ENCODE data around the gene EML6. TPM values are rescaled to one million over a fixed set of nuclear protein-coding genes. Genes with fewer than 3 reads are reported as not detected.

EML6 gene
- total RNA-seq, 1 experiment from 2014 or later = 1.5 TPM

DNA sequence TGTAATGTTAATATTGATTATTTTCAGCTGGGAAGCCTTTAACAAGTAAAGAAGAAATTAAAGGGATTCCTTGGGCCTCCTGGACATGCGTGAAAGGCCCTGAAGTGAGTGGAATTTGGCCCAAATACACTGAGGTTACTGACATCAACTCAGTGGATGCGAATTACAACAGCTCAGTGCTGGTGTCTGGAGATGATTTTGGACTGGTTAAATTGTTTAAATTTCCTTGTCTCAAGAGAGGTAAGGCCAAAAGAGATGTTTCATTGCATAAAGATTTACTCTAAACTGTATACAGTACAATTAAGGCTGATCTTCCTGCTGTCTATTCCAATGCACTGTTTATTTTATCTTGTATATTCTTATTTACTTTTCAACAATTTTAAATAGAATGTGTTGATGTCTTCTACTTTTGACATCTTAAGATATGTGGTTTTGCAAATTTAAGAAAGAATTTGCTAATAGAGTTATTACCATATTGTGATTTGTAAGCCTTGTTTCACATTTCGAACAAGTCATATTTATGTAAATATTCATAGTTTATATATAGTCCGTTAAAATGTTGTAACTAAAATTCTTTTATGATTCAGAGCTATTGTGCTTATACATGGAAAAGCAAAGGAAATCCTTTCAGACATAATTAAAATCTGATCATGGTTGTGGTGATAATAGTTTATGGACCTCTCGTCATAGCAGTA, 130.3 kb downstream of the EML6 start:
- Mint-ChIP-seq H3K27ac (no peak overlapping the region), H3K9me3 (no peaks in the 10 kb centered on the region), H3K27me3 (ENCODE audit: low read depth) (no peaks in the 10 kb centered on the region), H3K36me3 (ENCODE audit: insufficient read depth in 1 of 3, low read depth in 3 of 3) (no peaks in the 10 kb centered on the region), H3K4me1 (peaks cover 0 to 2% of the 10 kb centered on the region in 2 experiments; a peak in 2 of 4 replicates), H3K4me3 (no peak overlapping the region)
- Histone ChIP-seq H3K27me3 (ENCODE audit: insufficient read depth, low read length) (no peaks in the 10 kb centered on the region), H3K23me2 (ENCODE audit: insufficient read length, low read depth, low read length, poor library complexity, severe bottlenecking) (no peaks in the 10 kb centered on the region), H3K79me2 (ENCODE audit: insufficient read depth, low read length) (no peaks in the 10 kb centered on the region), H4K8ac (replicated peaks; ENCODE audit: insufficient read length, low read depth, low read length) (no peak overlapping the region), H4K91ac (ENCODE audit: insufficient read length, low read depth, low read length) (no peak overlapping the region), H2BK15ac (ENCODE audit: low read depth, low read length) (no peak overlapping the region), H2AK5ac (ENCODE audit: insufficient read length, low read length) (no peak overlapping the region), H3K9me3 (ENCODE audit: control insufficient read depth, low read depth, low read length) (no peaks in the 10 kb centered on the region), H2AFZ (ENCODE audit: low read length) (no peak overlapping the region), H2BK12ac (ENCODE audit: insufficient read length, low read depth, low read length) (no peak overlapping the region), H3K56ac (ENCODE audit: insufficient read length, low read depth, low read length) (no peak overlapping the region), H4K5ac (ENCODE audit: insufficient read length, low read depth, low read length) (no peak overlapping the region), H3K9ac (ENCODE audit: extremely low read depth, insufficient read length, low read length) (no peak overlapping the region), H2BK120ac (ENCODE audit: low read depth, low read length, poor library complexity, severe bottlenecking) (no peak overlapping the region), H2BK20ac (ENCODE audit: low read depth, low read length, poor library complexity, severe bottlenecking) (no peak overlapping the region), H4K20me1 (ENCODE audit: control insufficient read depth, insufficient read depth, insufficient read length) (no peaks in the 10 kb centered on the region), H3T11ph (ENCODE audit: low read length) (no peak overlapping the region), H2BK5ac (ENCODE audit: insufficient read length, low read length) (no peak overlapping the region), H3K14ac (ENCODE audit: insufficient read depth, low read length) (no peak overlapping the region), H3K4ac (ENCODE audit: low read depth, low read length) (no peak overlapping the region), H3K27ac (ENCODE audit: insufficient read length, low read depth, low read length) (no peak overlapping the region), H3K18ac (ENCODE audit: insufficient read length, low read depth, low read length) (no peak overlapping the region), H3K79me1 (ENCODE audit: insufficient read depth, low read depth, low read length, poor library complexity, severe bottlenecking) (no peaks in the 10 kb centered on the region), H3K23ac (ENCODE audit: insufficient read length, low read depth, low read length) (no peak overlapping the region), H3K4me1 (ENCODE audit: insufficient read depth, low read length) (no peaks in the 10 kb centered on the region), H3K4me2 (ENCODE audit: insufficient read depth, insufficient read length, low read length) (no peak overlapping the region)
- no CpG with 5 or more reads among the region's 5 CpGs for WGBS (ENCODE audit: extremely low coverage, insufficient read length, low lambda C conversion rate)
- TF ChIP-seq, protein P1, sequence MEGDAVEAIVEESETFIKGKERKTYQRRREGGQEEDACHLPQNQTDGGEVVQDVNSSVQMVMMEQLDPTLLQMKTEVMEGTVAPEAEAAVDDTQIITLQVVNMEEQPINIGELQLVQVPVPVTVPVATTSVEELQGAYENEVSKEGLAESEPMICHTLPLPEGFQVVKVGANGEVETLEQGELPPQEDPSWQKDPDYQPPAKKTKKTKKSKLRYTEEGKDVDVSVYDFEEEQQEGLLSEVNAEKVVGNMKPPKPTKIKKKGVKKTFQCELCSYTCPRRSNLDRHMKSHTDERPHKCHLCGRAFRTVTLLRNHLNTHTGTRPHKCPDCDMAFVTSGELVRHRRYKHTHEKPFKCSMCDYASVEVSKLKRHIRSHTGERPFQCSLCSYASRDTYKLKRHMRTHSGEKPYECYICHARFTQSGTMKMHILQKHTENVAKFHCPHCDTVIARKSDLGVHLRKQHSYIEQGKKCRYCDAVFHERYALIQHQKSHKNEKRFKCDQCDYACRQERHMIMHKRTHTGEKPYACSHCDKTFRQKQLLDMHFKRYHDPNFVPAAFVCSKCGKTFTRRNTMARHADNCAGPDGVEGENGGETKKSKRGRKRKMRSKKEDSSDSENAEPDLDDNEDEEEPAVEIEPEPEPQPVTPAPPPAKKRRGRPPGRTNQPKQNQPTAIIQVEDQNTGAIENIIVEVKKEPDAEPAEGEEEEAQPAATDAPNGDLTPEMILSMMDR (conservative IDR thresholded peaks at IDR 0.05) = no peak
- DNase-seq = no peak
